22Rv1 (cell line): ENCODE data around the gene TRAPPC10.

ENCODE experiments used
- H3K27ac ChIP-seq: fragments of 450-650 bp; 2 replicates; pipeline ENCODE4 v1.5.1; 2017
- ZFX ChIP-seq: fragments of 450-650 bp; IDR thresholded peaks from 2 replicates; pipeline ENCODE4 v1.6.1; 2017; ENCODE audit warnings: antibody characterized with exemption, borderline replicate concordance
- TF ChIP-seq, protein P1 (sequence below): fragments of 450-650 bp; IDR thresholded peaks from 2 replicates; pipeline ENCODE4 v1.5.1; 2017; ENCODE audit warnings: mild to moderate bottlenecking

Gene TRAPPC10

DNA sequence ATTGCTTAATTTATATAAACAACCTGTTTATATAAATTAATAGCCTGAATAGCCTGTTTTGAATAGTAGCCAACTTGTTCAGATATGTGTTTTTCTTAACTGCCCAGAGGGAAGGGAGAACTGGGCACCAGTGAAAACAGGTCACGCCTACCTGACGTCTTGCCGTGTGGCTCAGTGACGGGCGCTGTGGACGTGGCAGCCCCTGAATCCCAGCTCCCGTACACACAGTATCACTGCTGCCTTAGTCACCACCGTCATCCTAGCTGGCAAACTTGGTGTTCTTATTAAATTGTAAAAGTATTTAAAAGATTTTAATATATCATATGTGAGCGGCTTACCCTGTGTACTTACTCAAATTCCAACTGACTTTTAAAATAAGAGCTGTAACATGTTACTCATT is 35.4 kb upstream of the TRAPPC10 start:
- TF ChIP-seq, protein P1, sequence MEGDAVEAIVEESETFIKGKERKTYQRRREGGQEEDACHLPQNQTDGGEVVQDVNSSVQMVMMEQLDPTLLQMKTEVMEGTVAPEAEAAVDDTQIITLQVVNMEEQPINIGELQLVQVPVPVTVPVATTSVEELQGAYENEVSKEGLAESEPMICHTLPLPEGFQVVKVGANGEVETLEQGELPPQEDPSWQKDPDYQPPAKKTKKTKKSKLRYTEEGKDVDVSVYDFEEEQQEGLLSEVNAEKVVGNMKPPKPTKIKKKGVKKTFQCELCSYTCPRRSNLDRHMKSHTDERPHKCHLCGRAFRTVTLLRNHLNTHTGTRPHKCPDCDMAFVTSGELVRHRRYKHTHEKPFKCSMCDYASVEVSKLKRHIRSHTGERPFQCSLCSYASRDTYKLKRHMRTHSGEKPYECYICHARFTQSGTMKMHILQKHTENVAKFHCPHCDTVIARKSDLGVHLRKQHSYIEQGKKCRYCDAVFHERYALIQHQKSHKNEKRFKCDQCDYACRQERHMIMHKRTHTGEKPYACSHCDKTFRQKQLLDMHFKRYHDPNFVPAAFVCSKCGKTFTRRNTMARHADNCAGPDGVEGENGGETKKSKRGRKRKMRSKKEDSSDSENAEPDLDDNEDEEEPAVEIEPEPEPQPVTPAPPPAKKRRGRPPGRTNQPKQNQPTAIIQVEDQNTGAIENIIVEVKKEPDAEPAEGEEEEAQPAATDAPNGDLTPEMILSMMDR: no peak
- no peak for TF ChIP-seq ZFX
- H3K27ac ChIP-seq: peak overlapping the region; percentile 31

DNA sequence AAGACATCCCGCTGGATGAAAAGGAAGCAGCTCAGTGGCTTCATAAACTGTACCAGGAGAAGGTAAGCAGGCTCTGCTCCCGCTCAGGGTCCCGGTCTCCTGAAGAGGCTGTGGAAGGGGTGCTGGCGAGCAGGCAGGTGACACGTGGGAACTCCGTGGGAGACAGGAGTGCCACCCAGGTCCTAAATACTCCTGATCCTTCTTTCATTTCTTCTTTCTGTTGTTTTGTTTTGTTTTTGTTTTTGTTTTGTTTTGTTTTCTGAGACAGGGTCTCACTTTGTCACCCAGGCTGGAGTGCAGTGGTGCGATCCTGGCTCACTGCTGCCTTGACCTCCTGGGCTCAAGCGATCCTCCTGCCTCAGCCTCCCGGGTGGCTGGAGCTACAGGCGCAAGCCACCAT is 34.0 kb upstream of the TRAPPC10 start:
- H3K27ac ChIP-seq: peak overlapping the region; percentile 31; the same call in 1 of the 2 replicates
- TF ChIP-seq ZFX: no peak
- TF ChIP-seq, protein P1: no peak

DNA sequence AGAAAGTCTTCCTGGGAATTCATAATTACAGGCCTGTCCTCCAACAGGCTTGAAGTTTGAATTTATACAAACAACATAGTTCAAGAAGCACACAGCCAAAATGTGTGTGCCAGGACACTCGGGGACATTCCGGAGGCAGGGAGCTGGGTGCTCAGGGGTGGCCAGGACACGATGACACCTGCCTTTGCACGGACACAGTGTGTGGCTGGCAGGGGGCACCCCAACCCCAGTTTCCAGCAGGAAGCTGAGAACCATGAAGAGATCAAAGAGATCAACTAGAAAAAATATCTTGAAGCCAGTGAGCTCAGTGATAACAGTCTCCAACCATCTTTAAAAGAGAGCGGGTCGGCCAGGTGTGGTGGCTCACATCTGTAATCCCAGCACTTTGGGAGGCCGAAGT is 32.5 kb upstream of the TRAPPC10 start:
- no peak for TF ChIP-seq ZFX
- TF ChIP-seq, protein P1: no peak
- H3K27ac ChIP-seq: no peak overlapping the region

DNA sequence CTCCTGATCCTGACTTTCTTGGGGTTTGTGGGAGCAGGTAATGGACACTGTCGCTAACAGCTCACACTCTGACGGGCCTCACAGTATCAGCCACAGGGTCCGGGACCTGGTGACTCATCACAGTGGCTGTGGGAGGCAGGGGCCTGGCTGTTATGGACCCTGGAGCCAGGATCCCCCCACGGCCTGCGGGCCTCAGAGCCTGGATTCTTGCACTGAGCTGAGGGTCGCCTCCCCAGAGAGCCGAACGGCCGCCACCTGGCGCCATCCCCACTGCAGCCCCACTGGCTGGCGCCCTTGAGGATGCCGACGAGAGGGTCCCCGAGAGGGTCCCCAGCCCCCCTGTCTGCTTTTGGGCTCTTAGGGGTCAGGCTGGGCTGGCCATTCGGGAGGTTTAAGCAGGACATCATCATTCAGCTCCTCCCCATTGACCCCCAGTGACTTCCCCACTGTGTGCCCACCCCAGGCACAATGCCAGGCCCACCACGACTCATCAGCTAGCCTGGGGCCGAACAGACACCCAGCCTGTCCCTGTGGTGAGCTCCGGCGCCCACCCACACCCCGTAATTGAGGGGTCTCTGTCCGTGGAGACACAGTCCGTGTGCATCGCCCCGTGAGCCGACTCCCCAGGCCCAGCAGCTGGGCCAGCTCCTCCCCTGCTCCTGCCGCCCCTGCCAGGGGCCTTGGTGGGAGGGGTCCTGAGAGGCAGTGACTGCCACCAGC is 30.8 kb upstream of the TRAPPC10 start:
- no peak for TF ChIP-seq ZFX
- no peak overlapping the region for H3K27ac ChIP-seq

DNA sequence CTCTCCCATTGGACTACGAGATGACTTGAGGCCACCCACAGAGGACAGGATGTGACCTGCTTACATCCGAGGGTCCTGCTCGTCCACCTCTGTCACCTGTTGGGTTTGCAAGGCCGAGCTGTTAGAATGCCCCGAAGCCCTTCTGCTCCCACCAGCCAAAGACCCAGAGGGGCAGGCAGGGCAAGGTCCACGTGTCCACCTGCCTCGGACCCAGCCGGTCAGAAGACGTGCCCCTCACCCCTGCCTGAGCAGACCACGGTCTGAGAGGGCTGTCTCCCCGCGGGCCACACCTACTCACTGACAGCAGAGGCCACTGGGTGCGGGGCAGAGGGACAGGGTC is 30.3 kb upstream of the TRAPPC10 start:
- H3K27ac ChIP-seq: no peak overlapping the region

DNA sequence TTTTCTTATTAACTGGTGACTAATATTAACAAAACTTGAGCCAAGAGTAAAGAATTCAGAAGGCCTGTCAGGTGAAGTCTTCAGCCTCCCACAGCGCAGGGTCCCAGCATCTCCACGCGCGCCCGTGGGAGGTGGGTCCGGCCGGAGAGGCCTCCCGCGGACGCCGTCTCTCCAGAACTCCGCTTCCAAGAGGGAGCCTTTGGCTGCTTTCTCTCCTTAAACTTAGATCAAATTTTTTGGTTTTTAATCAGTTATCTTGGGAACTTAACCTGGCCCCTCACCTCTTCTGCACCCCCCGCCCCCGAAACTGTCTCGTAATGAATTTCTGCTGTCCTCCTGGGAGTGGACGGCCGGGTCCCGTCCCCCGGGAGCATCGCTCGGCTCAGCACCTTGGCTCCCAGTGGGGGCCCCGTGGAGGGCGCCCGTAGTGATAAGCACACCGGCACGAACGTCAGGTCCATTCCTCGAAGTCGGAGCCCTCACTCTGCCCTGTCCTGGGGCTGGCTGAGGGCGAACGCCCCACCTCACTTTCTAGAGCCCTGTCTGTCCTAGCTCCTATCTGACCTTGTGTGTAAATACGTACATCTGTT is 29.5 kb upstream of the TRAPPC10 start:
- no peak overlapping the region for H3K27ac ChIP-seq
- no peak for TF ChIP-seq ZFX

More for the DNA sequence above, 30.3 kb upstream of the TRAPPC10 start:
- TF ChIP-seq, protein P1: no peak
- no peak for TF ChIP-seq ZFX

DNA sequence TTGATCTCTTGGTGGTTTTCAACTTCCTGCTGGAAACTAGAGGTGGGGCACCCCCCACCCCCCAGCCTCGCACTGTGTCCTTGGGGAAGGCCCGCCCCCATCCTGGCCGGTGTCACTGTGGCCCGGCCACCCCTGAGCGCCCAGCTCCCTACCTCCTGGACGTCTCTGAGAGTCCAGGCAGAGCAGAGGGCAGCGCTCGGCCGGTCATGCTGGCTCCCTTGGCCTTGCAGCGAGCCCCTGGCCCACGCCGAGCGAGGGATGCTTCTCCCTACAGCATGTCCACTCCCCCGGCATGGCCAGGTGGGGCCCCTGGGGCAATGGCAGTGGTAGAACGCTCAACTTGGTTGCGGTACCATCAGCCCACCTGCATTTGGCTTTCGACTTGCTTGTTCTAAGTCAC is 28.7 kb upstream of the TRAPPC10 start:
- no peak for TF ChIP-seq ZFX
- TF ChIP-seq, protein P1: no peak
- no peak overlapping the region for H3K27ac ChIP-seq

DNA sequence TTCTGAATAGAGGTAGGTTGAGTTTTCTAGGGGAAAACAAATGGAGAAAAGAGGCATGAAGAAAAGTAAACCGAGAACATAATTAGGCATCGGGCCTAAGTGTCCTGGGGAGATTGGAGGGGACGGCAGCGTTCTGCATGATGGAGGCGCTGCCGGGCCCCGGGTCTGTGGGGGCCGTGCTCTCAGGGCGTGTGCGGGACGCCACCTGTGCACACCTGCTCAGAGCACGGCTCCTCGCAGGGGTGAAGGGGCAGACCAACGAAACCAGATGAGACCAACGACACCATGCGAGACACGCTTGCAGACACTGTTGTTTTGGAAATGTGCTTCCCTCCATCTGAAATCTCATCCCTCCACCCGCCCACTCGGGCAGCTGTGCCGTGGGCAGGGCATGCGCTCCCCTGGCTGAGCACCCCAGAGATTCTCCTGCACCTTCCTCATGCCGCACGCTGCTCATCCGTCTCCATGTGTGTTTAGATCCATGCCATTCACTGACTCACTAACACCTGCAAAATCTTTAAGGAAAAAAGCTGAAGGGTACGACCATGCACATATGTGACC is 28.2 kb upstream of the TRAPPC10 start:
- no peak overlapping the region for H3K27ac ChIP-seq
- TF ChIP-seq, protein P1: no peak
- TF ChIP-seq ZFX: no peak
